GM18499 (cell line): ENCODE measurements around the gene GRAMD4.

Experiments
- ATAC-seq: cut with Tn5 transposase; IDR thresholded peaks from one replicate; pipeline ENCODE4 v1.9.1; 2021; ENCODE audit warnings: moderate number of reproducible peaks; ENCODE audit not compliant: insufficient read depth, unreplicated experiment

GRAMD4 gene

DNA sequence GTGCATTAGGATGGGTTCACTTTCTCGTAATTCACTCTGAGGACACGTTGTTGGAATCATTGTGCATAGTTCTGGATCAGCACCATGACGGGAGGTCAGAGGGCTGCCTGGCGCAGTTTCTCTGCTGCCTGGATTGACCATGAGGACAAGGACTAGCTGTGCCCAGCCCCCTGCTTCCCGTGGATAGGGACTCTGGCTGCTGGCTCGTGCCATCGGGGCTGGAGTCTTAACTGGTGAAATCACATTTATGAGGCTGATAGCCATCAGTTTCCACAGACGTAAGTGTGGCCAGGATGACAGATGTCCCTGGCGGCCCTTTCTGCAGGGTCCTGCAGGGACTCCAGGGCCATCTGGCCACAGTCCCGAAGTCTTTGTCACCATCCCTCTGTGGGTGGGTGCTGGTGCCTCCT is 24.1 kb upstream of the GRAMD4 start:
- ATAC-seq: no peak

DNA sequence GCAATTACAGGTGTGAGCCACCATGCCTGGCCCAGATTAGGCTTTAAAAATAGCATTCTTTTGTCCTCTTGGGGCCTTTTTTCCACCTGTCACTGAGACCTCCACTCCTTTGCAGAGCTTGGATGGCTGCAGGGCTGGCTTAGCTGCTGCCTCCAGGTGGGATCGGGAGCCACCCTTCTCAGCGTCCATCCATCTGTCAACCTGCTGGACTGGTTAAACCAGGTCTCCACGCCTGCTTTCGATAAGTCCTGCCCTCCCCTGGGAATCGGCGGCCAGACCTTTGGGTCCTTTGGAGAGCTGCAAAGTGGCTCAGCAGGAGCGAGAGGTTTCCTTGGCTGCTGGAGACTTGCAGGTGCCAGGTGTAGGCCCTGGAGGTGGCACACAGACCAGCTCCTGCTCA is 23.4 kb upstream of the GRAMD4 start:
- no peak for ATAC-seq

DNA sequence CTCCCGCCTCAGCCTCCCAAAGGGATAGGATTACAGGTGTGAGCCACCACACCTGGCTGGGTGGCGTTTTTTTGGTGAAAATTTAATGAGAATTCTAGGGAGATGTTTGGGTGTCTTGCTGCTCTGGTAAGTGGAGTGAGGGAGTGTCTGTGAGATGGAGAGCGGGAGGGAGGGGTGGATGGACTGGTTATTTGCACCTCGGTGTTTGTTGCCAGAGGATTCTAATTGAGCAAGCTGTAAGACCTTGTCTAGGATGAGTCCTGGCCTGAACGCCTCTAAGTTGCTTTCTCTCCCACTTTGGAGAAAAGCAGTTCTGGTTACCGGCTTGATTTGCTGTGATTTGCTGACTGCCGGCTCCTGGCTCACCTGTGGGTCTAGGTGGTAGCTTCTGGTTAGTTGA is 22.0 kb upstream of the GRAMD4 start:
- ATAC-seq: no peak

DNA sequence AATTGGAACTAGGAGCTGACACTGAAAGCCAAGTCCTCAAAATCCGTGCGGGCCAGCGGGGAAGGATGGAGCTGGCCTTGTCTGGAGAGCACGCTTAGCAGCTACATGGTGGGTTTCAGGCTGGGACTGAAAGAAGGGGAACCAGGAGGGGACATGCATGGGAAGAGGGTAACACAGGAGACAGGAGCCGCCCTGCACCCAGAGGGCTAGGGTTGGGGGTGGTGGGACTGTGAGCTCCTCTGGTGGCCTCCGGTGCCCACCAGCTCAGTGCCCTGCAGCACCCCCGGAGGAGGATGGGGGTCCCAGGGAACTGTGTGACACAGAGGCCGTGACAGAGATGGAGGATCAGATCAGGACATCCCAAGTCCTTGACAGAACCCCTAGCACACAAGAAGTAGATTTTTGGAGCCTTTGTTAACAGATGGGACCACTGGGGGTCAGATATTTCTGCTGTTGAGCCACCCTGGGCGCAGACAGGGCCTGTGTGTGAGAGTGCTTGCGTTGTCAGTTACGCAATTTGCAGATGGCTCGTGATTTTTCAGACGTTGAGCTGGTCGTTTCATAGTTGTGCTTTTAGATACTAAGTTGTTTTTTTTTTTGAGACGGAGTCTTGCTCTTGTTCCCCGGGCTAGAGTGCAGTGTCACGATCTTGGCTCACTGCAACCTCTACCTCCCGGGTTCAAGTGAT is 21.3 kb upstream of the GRAMD4 start:
- no peak for ATAC-seq

DNA sequence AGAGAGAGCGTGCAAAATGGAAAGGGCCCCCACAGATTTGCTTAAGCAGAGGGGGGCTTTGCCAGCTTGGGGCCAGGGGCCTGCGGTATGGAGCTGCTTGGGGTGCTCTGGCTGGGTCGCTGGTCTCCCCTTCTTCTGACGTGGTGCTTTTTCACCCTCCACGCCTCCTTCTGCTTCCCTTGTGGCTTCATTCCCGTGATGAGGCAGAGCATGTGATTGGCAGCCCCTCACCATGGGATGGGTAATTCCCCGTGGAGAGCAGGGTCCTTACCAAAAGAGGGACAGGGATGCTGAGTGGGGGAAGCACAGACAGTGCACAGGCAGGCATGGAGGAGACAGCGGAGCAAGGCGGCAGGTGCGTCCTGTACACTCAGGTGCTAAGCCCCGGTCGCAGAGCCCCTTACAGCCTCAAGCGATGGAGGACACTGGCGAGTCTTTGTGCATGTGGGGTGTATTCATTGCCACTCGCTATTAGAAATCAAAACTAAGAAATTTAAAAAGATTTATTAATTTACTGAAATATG is 19.9 kb upstream of the GRAMD4 start:
- ATAC-seq: no peak

DNA sequence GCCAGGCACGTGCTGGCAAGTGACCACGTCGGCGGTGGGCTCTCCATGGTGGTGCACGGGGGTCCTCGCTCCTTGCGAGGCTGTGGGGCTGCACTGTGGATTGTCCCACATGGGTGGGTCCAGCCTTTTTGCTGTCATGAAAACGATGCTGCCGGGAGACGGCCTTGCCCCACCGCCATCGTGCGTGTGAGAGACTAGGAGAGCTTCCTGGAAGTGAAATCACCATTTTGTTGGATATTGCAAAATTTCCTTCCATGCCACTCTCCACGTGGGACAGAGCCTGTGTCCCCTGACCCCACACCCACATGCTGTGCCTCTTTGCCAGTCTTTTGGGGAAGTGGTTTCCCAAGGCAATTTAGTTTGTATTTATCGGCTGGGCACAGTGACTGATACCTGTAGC is 18.2 kb upstream of the GRAMD4 start:
- ATAC-seq: no peak

DNA sequence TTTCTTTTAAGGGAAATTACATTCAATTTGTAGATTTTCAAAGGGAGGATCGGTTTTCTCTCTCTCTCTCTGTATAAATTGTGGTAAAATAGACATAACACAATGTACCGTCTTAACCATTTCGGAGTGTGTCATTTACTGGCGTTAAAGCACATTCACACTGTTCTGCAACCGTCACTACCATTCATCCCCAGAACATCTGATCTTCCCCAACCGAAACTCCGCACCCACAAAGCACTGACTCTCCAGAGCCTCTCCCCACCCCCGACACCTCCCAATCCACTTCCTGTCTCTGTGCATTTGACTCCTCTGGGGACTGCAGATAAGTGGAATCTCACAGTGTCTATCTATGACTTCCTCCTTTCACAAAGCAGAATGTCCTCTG is 15.9 kb upstream of the GRAMD4 start:
- no peak for ATAC-seq

DNA sequence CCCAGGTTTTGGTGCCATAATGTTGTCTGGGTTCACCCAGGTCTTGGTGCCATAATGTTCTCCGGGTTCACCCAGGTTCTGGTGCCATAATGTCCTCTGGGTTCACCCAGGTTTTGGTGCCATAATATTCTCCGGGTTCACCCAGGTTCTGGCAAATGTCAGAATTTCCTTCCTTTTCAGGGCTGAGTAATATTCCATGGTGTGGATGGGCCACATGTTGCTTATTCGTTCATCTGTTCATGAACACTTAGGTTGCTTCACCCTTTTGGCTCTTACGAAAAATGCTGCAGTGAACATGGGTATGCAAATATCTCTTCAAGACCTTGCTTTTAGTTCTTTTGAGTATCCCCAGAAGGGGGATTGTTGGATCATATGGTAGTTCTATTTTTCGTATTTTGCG is 15.1 kb upstream of the GRAMD4 start:
- ATAC-seq: no peak

DNA sequence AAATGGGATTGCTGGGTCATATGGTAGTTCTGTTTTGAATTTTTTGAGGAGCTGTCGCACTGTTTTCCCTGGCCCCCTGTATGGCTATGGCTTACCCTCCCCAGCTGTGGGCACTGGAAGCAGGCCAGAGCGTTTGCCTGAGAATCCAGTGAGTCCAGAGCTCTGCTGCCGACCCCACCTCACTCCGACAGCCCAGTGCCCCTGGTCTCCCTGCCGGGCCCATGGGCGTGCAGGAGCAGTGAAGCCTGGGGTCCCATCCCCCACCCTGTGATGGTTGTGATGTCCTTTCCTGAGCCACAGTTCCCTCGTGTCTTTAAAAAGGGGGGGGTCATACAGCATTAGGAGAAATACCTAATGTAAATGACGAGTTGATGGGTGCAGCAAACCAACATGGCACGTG is 13.3 kb upstream of the GRAMD4 start:
- ATAC-seq: no peak

DNA sequence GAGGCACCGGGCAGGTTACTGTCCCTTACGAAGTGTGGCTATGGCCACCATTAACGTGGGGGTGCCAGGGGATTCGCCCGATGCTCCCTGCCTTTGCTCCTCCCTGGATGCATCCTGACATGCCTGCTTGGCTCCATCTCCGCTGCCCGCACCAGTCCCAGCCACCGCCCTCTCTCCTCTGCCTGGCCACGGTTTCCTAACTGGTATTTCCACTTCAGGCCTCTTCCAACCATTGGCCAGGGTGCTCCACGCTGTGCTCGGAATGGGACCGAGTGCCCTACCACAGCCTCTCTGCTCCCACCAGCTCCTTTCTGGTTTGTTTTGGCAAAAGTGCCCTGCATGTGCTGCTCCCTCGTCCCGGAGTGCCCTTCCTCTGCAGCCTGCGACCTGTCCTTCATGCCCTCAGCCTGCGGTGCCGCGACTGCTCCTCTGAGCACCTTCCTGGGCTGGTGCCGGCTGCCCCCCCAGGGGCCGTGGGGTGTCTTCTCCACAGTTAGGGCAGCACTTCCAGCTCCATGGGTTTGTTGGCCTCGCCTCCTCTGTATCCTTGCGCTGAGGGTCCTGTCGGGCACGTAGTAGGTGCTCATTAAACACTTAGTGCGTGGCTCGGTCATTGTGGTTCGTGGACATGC is 12.6 kb upstream of the GRAMD4 start:
- ATAC-seq: no peak

DNA sequence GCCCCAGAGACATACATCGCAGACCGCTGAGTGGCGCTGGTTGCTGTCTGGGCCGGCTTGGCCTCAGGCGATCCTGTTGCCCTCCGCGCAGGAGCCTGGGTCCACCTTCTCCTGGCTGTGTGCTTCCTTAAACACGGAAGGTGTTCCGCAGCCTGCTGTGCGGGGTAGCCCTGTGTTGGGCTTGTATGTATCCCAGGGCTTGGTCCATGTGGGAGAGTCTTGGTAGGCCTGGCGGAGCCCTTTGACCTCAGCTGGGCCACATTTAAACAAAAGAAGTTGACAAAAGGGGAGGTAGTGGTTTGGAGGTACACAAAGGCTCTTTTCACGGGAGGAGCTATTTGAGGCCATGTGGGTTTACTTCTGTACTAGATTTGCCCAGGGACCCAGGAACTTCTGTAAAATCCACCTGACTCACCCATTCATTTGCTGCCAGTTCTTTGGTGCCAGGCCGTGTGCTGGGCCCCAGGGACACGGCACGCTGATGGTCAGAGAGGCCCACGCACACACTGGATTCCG is 11.0 kb upstream of the GRAMD4 start:
- ATAC-seq: no peak

DNA sequence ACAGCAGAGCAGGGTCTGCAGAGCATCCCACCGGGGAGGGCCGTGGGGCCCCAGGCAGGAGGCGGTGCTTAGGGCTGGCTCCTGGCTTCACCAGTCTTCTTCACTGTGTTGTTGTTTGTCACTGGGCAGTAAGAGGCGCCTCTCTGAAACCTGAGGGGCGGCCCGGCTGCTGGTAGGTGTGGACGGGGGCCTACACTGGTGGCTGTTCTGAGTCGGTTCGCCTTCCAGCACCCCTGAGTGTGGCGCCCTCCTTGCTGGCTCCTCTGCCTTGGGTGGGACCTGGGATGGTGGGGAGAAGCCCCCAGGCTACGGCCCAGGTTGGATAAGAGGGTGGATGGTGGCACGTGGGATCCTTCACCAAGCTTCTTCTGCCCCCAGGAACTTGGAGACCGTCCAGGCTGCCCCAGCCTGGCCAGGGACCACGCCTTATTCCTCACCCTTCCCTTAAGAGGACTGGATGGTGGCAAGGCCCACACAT is 10.4 kb upstream of the GRAMD4 start:
- no peak for ATAC-seq

DNA sequence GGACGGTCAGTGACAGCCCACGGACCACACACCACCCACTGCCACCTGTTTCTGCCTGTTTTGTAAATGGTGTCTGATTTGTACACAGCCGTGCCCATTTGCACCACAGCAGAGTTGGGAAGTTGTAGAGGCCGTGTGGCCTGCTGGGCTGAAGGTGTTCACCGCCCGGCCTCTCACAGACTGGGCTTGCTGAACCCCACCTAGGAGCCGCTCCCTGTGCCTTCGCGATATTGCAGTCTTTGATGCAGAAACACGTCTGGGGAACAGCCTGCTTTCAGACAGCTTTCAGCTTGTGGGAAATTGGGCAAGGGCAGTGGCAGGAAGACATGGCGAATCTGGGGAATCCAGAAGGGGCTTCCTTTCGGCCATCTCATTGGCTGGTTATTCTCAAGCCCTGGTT is 9.8 kb upstream of the GRAMD4 start:
- no peak for ATAC-seq

DNA sequence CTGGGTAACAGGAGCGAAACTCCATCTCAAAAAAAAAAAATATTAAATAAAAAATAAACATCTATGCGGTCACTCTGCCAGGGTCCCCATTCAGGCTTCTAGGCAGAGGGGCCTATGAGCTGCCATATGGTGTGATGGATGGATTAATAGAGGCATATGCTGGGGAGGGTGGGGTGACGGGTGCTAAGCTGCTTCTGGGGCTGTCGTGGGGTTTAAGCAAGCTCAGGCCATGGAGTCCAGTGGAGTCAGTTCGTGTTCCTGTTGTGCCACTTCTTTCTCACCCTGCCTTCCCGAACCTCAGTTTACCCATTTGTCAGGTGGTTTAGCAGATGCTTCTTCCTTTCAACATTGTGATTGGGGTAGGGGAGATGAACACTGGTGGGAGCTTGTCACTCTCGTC is 9.0 kb upstream of the GRAMD4 start:
- ATAC-seq: no peak

DNA sequence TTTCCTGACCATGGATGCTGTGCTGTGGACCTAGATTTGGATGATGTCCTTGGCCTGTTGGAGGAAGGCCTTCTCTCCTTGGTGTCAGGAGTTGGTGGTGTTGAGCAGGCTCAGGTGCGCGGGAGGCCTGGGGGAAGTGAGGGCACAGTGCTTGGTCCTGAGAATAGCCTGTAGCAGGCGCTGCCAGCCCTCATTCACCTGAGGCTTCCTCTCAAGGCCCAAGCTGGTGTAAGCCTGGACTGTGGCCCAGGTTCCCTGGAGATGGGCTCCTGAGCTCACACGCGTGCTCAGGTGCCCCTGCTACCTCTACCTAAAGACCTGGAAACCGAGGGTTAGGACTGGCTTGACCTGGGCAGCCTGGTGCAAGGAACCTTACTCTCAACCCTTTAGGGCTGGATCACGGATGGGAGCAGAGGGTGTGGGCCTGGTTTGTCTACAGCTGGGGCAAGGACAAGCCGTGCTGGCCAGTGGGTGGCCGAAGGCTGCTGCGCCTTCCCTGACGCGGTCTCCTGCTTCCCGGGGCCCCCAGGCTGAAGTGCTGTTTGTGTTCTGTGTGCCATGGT is 7.8 kb upstream of the GRAMD4 start:
- no peak for ATAC-seq

DNA sequence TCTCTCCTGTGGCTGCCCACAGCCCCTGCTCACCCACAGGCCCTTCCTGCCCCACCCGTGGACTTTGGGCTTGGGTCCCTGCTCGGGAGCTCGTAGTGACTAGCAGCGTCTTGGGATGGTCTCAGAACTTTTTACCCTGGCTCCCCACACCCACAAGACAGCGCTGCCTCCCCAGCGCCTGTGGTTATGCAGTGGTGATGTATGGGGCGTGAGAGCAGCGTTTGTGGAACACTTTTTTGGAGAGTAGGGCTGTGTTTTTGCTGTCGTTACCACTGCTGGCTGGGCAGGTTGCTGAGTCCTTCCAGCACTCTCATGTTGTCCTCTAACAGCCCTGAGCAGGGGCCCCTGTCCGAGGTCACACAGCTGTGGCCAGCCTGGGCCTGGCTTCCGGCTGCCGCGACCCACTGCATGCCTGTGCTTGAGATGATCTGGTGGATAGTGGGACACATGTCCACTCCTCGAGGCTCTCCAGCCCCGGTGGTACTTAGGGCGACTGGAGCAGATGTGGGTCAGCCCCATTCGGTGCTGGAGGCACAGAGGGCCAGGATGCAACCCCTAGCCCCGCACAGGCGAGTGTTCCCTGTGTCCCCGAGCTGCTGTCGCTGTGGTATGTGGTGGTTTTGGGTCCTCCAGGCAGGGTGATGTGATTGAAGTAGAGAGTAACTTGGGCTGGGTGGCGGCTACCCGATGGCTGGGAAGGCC is 7.1 kb upstream of the GRAMD4 start:
- ATAC-seq: no peak

DNA sequence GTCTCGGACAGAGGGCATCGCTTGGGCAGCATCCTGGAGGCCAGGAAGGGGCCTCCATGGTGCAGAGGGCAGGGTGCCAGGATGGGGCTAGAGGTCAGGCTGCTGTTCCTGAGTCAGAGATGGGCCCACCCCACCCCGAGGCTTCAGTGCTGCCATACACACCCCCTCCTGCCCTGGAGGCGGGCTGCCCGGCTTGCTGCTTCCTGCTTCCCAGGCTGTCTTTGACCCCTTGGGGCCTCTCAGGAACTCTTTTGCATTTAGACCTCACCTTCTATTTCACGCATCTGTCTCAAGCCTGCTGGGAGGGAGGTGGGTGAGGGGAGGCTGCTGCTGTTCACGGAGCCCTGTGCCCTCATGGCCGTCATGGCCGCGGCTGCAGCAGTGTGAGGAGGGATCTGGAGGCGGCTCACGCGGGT is 6.6 kb upstream of the GRAMD4 start:
- no peak for ATAC-seq

DNA sequence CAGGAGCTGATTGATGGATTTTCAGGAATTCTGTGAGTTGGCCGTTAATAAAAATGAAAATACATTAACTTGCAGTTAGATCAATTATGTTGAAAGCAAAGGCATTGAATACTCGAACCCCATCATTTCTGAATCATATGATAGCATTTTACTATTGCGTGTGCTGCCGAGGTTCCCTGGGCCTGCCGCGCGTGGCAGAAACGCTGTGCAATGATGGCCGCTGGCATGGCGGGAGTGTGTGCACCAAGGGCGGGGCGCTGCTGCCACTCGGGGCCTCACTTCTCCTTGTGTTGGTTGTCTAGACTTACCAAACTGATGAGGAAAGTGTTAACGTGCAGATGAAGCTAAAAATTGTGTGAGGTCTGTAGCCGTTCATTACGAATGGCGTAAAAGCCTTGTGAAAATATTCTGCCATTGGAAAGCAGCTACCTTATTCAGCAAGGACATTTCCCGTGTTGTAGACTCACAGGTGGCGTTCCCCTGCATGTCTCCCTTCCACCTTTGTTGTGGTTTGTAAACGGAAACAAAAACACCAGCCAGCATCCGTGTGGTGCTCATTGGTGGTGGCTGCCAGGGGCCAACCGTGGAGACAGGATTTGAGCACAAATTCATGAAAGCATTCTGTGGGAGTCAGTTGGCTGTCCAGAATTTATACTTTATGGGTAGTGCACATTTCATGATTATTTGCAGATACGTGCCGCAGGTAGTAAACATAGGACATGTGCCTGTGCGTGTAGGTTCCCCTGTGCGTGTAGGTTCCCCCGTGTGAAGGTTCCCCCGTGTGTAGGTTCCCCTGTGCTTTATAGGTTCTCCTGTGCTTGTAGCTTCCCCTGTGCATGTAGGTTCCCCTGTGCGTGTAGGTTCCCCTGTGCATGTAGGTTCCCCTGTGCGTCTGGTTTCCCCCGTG is 5.9 kb upstream of the GRAMD4 start:
- ATAC-seq: no peak

DNA sequence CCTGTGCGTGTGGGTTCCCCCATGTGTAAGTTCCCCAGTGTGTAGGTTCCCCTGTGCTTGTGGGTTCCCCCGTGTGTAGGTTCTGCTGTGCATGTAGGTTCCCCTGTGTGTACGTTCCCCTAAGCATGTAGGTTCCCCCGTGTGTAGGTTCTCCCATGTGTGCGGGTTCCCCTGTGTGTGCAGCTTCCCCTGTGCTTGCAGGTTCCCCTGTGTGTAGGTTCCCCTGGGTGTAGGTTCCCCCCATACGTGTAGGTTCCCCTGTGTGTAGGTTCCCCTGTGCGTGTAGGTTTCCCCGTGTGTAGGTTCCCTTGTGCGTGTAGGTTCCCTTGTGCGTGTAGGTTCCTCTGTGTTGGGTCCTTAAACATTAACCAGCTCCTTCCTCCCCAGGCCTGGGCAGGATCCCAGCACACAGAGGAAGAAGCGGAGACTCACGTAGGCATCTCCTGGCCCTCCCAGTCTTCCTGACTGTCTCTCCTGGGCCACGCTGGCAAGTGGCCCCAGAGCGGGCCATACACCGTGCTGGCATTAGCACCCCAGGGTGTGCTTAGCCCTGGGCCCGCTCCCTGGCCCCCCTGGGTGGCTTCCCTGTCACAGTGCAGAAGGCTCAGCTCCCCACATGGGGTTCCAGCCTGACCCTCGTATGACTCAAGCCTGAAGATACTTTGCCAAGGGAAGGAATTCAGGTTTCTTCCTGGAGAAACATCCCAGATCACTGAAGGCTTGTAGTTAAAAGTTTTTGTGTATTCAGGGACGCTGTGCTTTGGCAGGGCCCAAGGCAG is 2.8 kb upstream of the GRAMD4 start:
- no peak for ATAC-seq
